Measurements from ENCODE around the gene NFYC.
"Not testable (repeated sequence)": the region's sequence is repeated elsewhere in the genome, so short reads cannot be mapped to it uniquely, and the experiment has no call there.

The NFYC gene

GRCh38 chr1:40665335-40666171, 26.0 kb upstream of the NFYC start, which contains the start of gene RIMS3:
Gene RIMS3 (minus strand): TSS chr1:40665682. CDS start chr1:40641925, 23,757 bp downstream.
- DNase-seq, result peak; percentile 5

- DNase-seq, result no peak
Measured at GRCh38 chr1:40668769-40669525, 22.6 kb upstream of the NFYC start.

GRCh38 chr1:40673452-40673851, 18.1 kb upstream of the NFYC start:
- no peak for DNase-seq

- DNase-seq, result no peak
Measured at GRCh38 chr1:40676501-40676900, 15.0 kb upstream of the NFYC start.

- no peak for DNase-seq
Measured at GRCh38 chr1:40679165-40679953, 12.1 kb upstream of the NFYC start.

- no peak for DNase-seq
Measured at GRCh38 chr1:40684669-40685068, 6.8 kb upstream of the NFYC start.

- no peak for DNase-seq
Measured at GRCh38 chr1:40687059-40687458, 4.4 kb upstream of the NFYC start.

- no peak for DNase-seq
Measured at GRCh38 chr1:40687661-40688060, 3.8 kb upstream of the NFYC start.

- no peak for DNase-seq
Measured at GRCh38 chr1:40689737-40690136, 1.8 kb upstream of the NFYC start.

GRCh38 chr1:40690771-40691537, 550 bp upstream of the NFYC start:
- no peak for DNase-seq

GRCh38 chr1:40692429-40692895, 958 bp downstream of the NFYC start:
- no peak for DNase-seq

- no peak for DNase-seq
Measured at GRCh38 chr1:40693425-40693824, 1.9 kb downstream of the NFYC start.

- no peak for DNase-seq
Measured at GRCh38 chr1:40694353-40694874, 2.9 kb downstream of the NFYC start.

GRCh38 chr1:40696294-40696693, 4.8 kb downstream of the NFYC start:
- no peak for DNase-seq

GRCh38 chr1:40697436-40697835, 5.9 kb downstream of the NFYC start:
- DNase-seq, result no peak

- no peak for DNase-seq
Measured at GRCh38 chr1:40699787-40700186, 8.3 kb downstream of the NFYC start.

- no peak for DNase-seq
Measured at GRCh38 chr1:40701684-40702083, 10.2 kb downstream of the NFYC start.

GRCh38 chr1:40702810-40703209, 11.3 kb downstream of the NFYC start:
- DNase-seq, result not testable (repeated sequence)

GRCh38 chr1:40703316-40703715, 11.8 kb downstream of the NFYC start:
- no peak for DNase-seq

- no peak for DNase-seq
Measured at GRCh38 chr1:40704817-40705733, 13.6 kb downstream of the NFYC start.

- no peak for DNase-seq
Measured at GRCh38 chr1:40706626-40707025, 15.1 kb downstream of the NFYC start.
